Panc1 (cell line): ENCODE data around the gene NECTIN1. TPM values are rescaled to one million over a fixed set of nuclear protein-coding genes. Genes with fewer than 3 reads are reported as not detected.

Experiments used
- ATAC-seq: fragments of 200-7000 bp; cut with Tn5 transposase; 2 replicates; pipeline ENCODE4 v1.9.1; 2020; ENCODE audit warnings: mild to moderate bottlenecking, moderate library complexity
- BruUV-seq: library from RNA; stranded (reverse); fragments of 400-500 nt; replicated peaks from 2 replicates; lab custom pipeline; 2021; lab: Mats Ljungman, UMichigan
- CTCF ChIA-PET: fragments of 300-600 bp; sonication (Branson Sonifier 250); formaldehyde crosslinking; loops from one replicate; lab custom pipeline; 2022; ENCODE audit warnings: antibody characterized with exemption; lab: Charles Lee
- POLR2A ChIA-PET: fragments of 300-600 bp; sonication (Branson Sonifier 250); formaldehyde crosslinking; loops from one replicate; lab custom pipeline; 2022; ENCODE audit warnings: antibody characterized with exemption; lab: Charles Lee
- DNase-seq: peaks from one replicate; pipeline ENCODE4 v3.0.0-alpha.2; 2010; ENCODE audit warnings: low read depth, low spot score
- H3K27ac ChIP-seq: 2 replicates; pipeline ENCODE4 v1.5.1; 2011; ENCODE audit warnings: mild to moderate bottlenecking, low read length, inconsistent platforms
- H3K27me3 ChIP-seq: fragments of 200-500 bp; sonication (Bioruptor generic); 2 replicates; pipeline ENCODE4 v1.6.0; 2014; ENCODE audit warnings: low read length, inconsistent platforms; ENCODE audit not compliant: control insufficient read depth, insufficient read depth
- H3K36me3 ChIP-seq: fragments of 200-500 bp; sonication (Bioruptor generic); 2 replicates; pipeline ENCODE4 v1.5.1; 2014; ENCODE audit warnings: inconsistent platforms, mild to moderate bottlenecking, low read length, moderate library complexity; ENCODE audit not compliant: control insufficient read depth, insufficient read depth
- H3K4me1 ChIP-seq: 2 replicates; pipeline ENCODE4 v1.5.1; 2011; ENCODE audit warnings: inconsistent platforms, mild to moderate bottlenecking, low read length, moderate library complexity; ENCODE audit not compliant: control insufficient read depth, insufficient read depth
- H3K4me3 ChIP-seq, 2 experiments: 2 replicates each; pipeline ENCODE4 v1.5.1; 2011 to 2012; ENCODE audit warnings: low read depth in 2 of 2, low read length in 2 of 2, mild to moderate bottlenecking in 2 of 2, inconsistent platforms in 1 of 2, moderate library complexity in 1 of 2
- H3K9me3 ChIP-seq: fragments of 200-500 bp; sonication (Bioruptor generic); 2 replicates; pipeline ENCODE4 v1.5.1; 2014; ENCODE audit warnings: low read depth, mild to moderate bottlenecking, inconsistent platforms, low read length, moderate library complexity; ENCODE audit not compliant: control insufficient read depth, insufficient read depth
- CTCF ChIP-seq: fragments of 450-650 bp; IDR thresholded peaks from 2 replicates; pipeline ENCODE4 v1.5.1; 2017; ENCODE audit warnings: mild to moderate bottlenecking
- POLR2AphosphoS5 ChIP-seq: IDR thresholded peaks from 2 replicates; pipeline ENCODE4 v1.6.1; 2012; ENCODE audit warnings: mild to moderate bottlenecking, low read depth, low read length, moderate library complexity
- REST ChIP-seq, 2 experiments: IDR thresholded peaks; 2 replicates each; pipeline ENCODE4 v1.6.1; 2011 to 2012; ENCODE audit warnings: low read depth in 2 of 2, control low read depth in 1 of 2, low read length in 1 of 2, mild to moderate bottlenecking in 1 of 2, moderate library complexity in 1 of 2; ENCODE audit not compliant: insufficient read depth in 1 of 2
- SIN3A ChIP-seq: IDR thresholded peaks from 2 replicates; pipeline ENCODE4 v1.6.1; 2012; ENCODE audit warnings: low read depth, mild to moderate bottlenecking, low read length, moderate library complexity, borderline replicate concordance; ENCODE audit not compliant: insufficient read depth
- TCF7L2 ChIP-seq: IDR thresholded peaks from 2 replicates; pipeline ENCODE4 v1.6.1; 2011; ENCODE audit warnings: mild to moderate bottlenecking, low read depth, low read length, inconsistent platforms
- in situ Hi-C: cut with HindIII; loops from 2 replicates; pipeline ENCODE4 v1.10.0; 2016; ENCODE audit warnings: low sequenced_read_pairs, low pct_unique_long_range_greater_than_20kb
- intact Hi-C: fragments of 100-400 bp; cut with micrococcal nuclease; formaldehyde crosslinking; loops from one replicate; pipeline ENCODE4 v1.10.0; 2022; ENCODE audit not compliant: unreplicated experiment
- total RNA-seq: library from RNA; stranded (reverse); gene quantifications from one replicate; pipeline ENCODE4 v1.2.1, GENCODE V29; 2021; ENCODE audit not compliant: unreplicated experiment

Gene NECTIN1
- total RNA-seq, 1 experiment from 2014 or later = 14.6 TPM

- in situ Hi-C loops = no loop called here
- H3K4me1 ChIP-seq = no peaks in the 10 kb centered on the region
- ChIA-PET POLR2A (no interaction called here), CTCF (no interaction called here)
- H3K4me3 ChIP-seq = no peak overlapping the region
- no peaks in the 10 kb centered on the region; the same call in 1 of the 2 replicates for H3K9me3 ChIP-seq
- ATAC-seq (no peak), DNase-seq (no peak)
- intact Hi-C loops = no loop called here
- H3K36me3 ChIP-seq = no peaks in the 10 kb centered on the region
- no TSS peak for BruUV-seq
- no peaks in the 10 kb centered on the region for H3K27me3 ChIP-seq
- no peak overlapping the region for H3K27ac ChIP-seq
- no peak for TF ChIP-seq TCF7L2
- TF ChIP-seq POLR2AphosphoS5 = no peak
- no peak for TF ChIP-seq CTCF
- TF ChIP-seq REST (IDR thresholded peaks at IDR 0.05; ENCODE audit: insufficient read depth in 1 of 2, low read depth in 2 of 2, low read length in 1 of 2) = no peak
- TF ChIP-seq SIN3A = no peak
Measured at GRCh38 chr11:119678351-119678750, 50.6 kb downstream of the NECTIN1 start.

GRCh38 chr11:119677840-119678239, 51.2 kb downstream of the NECTIN1 start:
- intact Hi-C loops = no loop called here
- no TSS peak for BruUV-seq
- ATAC-seq (no peak), DNase-seq (no peak)
- POLR2A ChIA-PET = no interaction called here
- Histone ChIP-seq H3K4me3 (no peak overlapping the region), H3K27me3 (no peaks in the 10 kb centered on the region), H3K9me3 (no peaks in the 10 kb centered on the region; the same call in 1 of the 2 replicates), H3K36me3 (no peaks in the 10 kb centered on the region), H3K4me1 (no peaks in the 10 kb centered on the region), H3K27ac (no peak overlapping the region)
- TF ChIP-seq TCF7L2 (no peak), SIN3A (no peak), REST (IDR thresholded peaks at IDR 0.05; ENCODE audit: insufficient read depth in 1 of 2, low read depth in 2 of 2, low read length in 1 of 2) (no peak), POLR2AphosphoS5 (no peak)
- in situ Hi-C loops = no loop called here
- CTCF ChIA-PET = no interaction called here
